ENCODE data around the gene ADGRL3. TPM values are rescaled to one million over a fixed set of nuclear protein-coding genes. Genes with fewer than 3 reads are reported as not detected.

The ADGRL3 gene
- total RNA-seq, 4 donors from 2014 or later = 0.19 to 7.8 (median 1.3) TPM

GRCh38 chr4:61889117-61889516 lies 689.0 kb downstream of the ADGRL3 start:
- Histone ChIP-seq H3K4me3 (no peak overlapping the region), H3K9me3 (no peaks in the 10 kb centered on the region), H3K4me1 (no peaks in the 10 kb centered on the region), H3K27ac (no peak overlapping the region), H3K36me3 (no peaks in the 10 kb centered on the region), H3K27me3 (no peaks in the 10 kb centered on the region)
- 67 to 88% methylated on average over 1 of the region's 1 CpG for WGBS, 2 donors
- TF ChIP-seq CTCF (IDR thresholded peaks at IDR 0.05) (no peak), POLR2A (IDR thresholded peaks at IDR 0.05) (no peak)
- no peak for DNase-seq
- intact Hi-C loops (cut with DNase I) = no loop called here

- no peak for TF ChIP-seq CTCF (IDR thresholded peaks at IDR 0.05)
- TF ChIP-seq POLR2A (IDR thresholded peaks at IDR 0.05) = no peak
- no peaks in the 10 kb centered on the region for H3K4me1 ChIP-seq
- H3K36me3 ChIP-seq = no peaks in the 10 kb centered on the region
- no peak overlapping the region for H3K27ac ChIP-seq
- intact Hi-C loops (cut with DNase I) = no loop called here
- no peak for DNase-seq
- H3K4me3 ChIP-seq = no peak overlapping the region
- no peaks in the 10 kb centered on the region for H3K9me3 ChIP-seq
- H3K27me3 ChIP-seq = no peaks in the 10 kb centered on the region
- WGBS, 2 donors = 56 to 59% methylated on average over 3 of the region's 3 CpGs
These were observed 690.2 kb downstream of the ADGRL3 start for GRCh38 chr4:61890321-61890720.

- Histone ChIP-seq H3K4me1 (no peaks in the 10 kb centered on the region), H3K4me3 (no peak overlapping the region), H3K9me3 (no peaks in the 10 kb centered on the region), H3K27me3 (no peaks in the 10 kb centered on the region), H3K27ac (no peak overlapping the region), H3K36me3 (no peaks in the 10 kb centered on the region)
- TF ChIP-seq POLR2A (IDR thresholded peaks at IDR 0.05) (no peak), CTCF (IDR thresholded peaks at IDR 0.05) (no peak)
- intact Hi-C loops (cut with DNase I) = no loop called here
- DNase-seq = no peak
These were observed 691.8 kb downstream of the ADGRL3 start for GRCh38 chr4:61891953-61892352.

GRCh38 chr4:61896634-61897033 lies 696.5 kb downstream of the ADGRL3 start:
- Histone ChIP-seq H3K36me3 (no peaks in the 10 kb centered on the region), H3K27me3 (no peaks in the 10 kb centered on the region), H3K27ac (no peak overlapping the region), H3K4me3 (no peak overlapping the region), H3K4me1 (no peaks in the 10 kb centered on the region), H3K9me3 (no peaks in the 10 kb centered on the region)
- no peak for DNase-seq
- intact Hi-C loops (cut with DNase I) = no loop called here
- TF ChIP-seq CTCF (IDR thresholded peaks at IDR 0.05) = no peak
- no peak for TF ChIP-seq POLR2A (IDR thresholded peaks at IDR 0.05)
- 70 to 76% methylated on average over 2 of the region's 2 CpGs for WGBS, 2 donors

- no peaks in the 10 kb centered on the region for H3K4me1 ChIP-seq
- intact Hi-C loops (cut with DNase I) = no loop called here
- no peaks in the 10 kb centered on the region for H3K27me3 ChIP-seq
- no peak overlapping the region for H3K27ac ChIP-seq
- TF ChIP-seq CTCF (IDR thresholded peaks at IDR 0.05) (no peak), POLR2A (IDR thresholded peaks at IDR 0.05) (no peak)
- H3K36me3 ChIP-seq = no peaks in the 10 kb centered on the region
- no peaks in the 10 kb centered on the region for H3K9me3 ChIP-seq
- no peak overlapping the region for H3K4me3 ChIP-seq
- 85 to 89% methylated on average over 4 of the region's 4 CpGs for WGBS, 2 donors
- DNase-seq = no peak
These were observed 708.9 kb downstream of the ADGRL3 start for GRCh38 chr4:61909031-61909430.
